HG02852 (cell line): ENCODE measurements around the gene WBP1L.

Experiments
- ATAC-seq: cut with Tn5 transposase; IDR thresholded peaks from one replicate; pipeline ENCODE4 v1.9.1; 2021; ENCODE audit warnings: mild to moderate bottlenecking, moderate library complexity; ENCODE audit not compliant: unreplicated experiment

WBP1L gene

DNA sequence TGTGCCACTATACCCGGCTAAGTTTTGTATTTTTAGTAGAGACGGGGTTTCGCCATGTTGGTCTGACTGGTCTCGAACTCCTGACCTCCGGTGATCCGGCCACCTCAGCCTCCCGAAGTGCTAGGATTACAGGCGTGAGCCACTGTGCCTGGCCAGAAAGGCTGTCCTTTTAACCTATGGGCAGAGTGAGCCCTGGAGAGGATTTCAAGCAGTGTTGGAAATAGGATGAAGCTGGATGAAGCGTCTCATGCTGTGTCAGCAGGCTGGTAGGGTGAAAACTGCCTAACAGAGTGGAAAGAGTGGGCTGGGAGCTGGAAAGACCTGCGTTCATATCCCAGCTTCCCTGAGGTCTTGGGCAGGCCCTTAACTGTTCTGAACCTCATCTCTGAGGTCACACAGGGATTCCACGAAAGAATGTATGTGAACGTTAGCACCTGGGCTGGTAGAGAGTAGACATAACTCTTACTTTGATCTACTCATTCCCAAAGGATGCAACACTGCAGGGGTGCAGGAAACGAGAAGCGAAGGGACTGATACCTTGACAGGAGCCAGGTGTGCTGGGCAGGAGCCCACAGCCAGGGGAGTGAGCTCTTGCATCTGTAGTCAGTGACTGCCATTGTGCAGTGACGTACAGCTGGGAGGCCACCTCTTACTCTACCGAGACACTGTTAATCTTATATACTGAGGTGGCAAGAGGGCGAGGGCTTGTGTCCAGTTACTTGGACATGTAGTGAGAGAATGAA is 34.1 kb downstream of the WBP1L start:
- ATAC-seq, result no peak

DNA sequence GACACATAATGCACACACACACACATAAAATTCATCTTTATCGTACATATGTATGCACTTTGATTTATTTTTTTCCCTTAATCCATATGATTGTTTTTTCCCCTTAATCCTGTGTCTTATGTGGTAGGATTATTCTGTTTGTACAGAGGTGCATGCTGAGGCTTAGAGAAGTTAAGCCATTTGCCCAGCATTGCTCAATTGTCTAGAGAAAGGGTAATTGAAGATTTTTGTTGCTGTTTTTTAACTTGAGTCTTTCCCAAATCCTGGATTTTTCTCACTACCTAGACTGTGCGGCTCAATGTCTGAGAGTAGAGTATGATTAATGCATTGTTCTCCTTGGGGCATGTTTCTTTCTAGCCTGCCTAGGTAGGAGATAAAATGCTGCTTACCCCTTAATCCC is 35.0 kb downstream of the WBP1L start:
- no peak for ATAC-seq

DNA sequence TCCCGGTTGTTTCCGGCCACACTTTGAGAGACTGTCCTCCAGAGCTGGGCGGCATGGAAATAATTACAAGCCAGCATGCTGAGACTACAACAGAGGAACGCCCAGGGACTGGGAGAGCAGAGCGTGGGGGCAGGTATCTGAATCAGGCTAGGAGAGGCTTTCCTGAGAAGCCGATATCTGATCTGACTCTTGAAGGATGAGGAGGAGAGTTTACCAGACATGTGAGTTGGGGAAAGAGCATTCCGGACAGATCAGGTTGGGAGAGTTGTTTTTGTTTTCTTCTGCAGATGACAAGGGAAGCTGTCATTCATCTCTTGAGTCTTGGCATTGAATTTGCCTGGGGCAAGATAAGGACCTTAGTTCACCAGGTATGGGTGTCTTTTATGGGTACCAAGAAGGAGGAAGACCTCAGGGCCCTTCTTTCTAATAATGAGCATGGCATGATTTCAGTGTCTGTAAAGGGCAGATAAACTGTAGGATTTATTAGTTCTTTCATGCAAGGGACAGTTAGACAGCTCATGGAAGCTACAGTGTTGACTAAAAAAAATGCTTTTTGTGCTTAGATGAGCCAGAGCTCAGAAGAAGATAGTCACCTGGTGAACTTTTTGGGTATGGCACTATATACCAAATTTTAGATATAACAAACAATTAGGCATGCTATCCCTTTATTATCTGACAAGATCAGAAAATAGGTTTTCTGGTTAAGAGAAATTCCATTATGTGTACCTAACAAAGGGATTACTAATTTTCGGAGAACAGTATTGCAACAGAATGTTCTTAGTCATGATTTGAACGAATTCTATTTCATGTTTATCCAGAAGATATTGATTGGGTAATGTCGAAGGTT is 36.2 kb downstream of the WBP1L start:
- ATAC-seq, result no peak

DNA sequence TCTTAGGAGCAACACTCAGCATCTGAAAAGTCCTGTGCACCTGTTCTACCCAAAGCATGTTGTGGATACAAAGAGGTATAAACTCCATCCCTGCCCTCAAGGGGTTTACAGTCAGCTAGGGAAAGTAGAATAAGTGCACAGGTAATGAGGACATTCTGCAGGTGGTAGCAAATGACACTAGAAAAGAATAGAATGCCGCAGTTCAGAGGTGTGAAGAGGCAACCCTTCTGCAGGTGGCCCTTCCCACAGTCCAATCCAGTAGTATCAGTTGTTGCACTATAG is 36.7 kb downstream of the WBP1L start:
- ATAC-seq, result no peak

DNA sequence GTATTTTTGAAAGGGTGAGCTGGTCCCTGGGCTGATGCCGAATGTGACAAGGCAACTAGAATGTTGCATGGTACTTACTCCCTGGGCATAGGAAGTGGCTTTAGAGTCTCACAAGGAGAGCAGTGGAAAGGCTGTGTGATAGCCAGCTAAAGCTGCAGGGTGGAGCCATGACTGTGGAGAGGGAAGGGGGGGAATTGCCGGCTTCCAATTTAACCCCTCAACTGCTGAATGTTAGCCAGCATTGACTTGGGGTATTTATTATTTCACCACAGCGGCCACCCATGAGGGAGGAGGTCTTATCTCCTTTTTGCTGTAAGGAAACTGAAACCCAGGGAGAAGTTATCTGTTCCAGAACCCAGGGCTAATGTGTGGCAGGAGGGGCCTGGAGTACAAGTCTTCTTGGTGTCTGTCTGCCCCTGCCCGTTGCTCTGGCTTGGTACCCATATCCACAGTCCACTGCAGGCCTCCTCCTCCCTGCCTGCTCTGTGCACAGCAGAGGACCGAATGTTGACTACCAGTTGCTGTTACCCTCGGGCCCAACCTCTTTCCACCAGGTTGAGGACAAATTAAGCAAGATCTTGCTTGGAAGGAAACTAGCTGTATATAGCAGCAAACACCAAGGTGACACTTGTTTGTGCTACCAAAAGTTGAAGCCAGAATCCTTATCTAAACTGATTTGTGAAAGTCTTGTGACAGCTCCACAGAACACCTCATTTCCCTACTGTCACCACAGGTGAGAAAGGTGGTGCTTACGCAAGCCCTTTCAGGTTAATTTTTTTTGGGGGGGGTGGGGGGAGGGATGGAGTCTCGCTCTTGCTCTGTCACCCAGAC is 37.6 kb downstream of the WBP1L start:
- no peak for ATAC-seq

DNA sequence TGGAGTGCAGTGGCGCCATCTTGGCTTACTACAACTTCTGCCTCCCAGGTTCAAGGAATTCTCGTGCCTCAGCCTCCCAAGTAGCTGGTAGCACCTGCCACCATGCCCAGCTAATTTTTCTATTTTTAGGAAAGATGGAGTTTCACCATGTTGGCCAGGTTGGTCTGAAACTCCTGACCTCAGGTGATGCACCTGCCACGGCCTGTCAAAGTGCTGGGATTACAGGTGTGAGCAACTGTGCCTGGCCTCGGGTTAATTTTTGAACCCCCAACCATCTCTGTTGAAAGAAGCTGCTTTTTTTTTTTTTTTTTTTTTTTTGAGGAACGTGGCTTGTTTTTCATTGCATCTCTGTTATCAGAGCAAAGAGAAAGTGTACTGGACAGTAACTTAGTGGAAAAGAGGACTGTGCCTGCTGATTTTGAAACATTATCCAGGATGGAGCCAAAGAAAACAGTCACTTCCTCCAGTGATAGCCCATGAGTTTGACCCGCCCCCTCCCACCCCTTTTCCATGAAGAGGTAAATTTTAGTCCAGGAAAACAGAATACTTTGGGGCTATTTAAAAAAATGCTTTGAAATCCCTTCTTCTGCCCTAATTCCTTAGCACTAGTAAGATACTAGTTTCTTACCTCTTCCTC is 38.3 kb downstream of the WBP1L start:
- no peak for ATAC-seq

DNA sequence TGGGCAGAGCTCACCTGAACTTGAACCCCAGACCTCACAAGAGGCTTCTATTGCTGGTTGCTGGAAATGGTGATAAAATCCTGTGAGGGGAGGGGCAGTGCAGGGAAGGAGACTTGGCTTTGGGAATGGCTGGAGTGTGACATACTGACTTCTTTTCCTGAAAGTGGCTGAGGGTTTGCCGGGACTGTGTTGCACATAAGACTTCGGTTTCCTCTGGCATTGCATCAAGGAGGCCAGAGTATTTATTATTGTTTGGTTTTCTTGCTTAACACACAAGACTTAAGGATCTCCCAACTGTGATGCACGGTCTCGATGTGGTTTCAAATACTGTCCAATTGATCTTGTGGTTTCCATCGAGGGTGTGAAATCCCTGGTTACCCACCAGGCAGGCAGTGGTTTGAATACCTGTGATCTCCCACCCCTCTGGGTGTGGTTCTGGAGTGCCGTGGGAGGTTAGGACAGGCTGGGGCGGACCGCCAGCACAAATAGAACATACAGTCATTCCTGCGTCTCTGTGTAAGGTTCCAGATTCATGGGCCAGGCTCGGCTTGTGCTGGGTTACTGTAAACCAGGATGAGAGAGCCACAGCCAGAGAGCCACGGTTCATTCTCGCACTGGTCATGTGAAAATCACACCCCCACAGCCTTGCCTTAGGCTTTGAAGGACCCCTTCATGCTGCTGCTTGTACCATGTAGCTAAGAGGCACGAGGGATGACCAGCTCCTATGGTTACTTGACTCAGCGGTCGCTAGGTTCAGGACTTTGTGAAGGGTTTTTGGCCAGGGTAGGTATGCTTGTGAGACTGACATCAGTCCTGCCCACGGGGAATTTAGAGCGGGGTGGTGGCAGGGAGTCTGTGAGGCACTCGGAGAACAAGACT is 39.2 kb downstream of the WBP1L start:
- no peak for ATAC-seq

DNA sequence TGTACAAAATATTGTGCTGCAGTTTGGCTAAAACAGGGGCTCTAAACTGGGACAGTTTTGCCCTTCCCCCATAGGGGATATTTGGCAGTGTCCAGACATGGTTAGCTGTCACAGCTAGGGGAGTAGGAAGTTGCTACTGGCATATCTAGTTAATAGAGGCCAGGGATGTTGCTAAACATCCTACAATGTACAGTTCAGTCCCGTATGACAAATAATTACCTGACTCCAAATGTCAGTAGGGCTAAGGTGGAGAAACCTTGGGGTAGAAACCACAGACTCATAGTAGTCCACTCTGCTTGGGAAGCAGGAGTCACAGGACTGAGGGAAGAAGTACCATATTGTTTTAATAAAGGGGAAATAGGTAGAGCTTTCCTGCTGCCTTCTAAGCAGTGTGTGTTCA is 39.8 kb downstream of the WBP1L start:
- no peak for ATAC-seq

DNA sequence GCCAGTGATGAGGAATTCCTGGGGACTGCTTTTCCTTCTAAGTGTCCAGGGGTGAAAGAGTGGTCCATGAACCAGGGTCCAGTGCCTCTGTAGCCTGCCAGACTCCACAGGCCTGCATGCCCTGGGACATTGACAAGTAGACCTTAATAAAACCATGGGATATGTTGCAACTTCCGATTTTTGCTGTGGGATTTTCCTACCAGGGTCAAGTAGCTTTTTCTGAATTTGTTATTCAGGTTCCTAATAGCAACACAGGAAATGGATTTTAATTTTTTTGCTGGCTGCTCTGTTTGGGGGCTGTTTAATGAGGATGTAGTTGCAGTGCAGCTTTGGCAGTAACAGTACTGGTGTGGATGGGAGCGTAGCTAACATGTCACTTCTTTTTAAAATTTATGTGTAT is 42.1 kb downstream of the WBP1L start:
- ATAC-seq, result no peak

DNA sequence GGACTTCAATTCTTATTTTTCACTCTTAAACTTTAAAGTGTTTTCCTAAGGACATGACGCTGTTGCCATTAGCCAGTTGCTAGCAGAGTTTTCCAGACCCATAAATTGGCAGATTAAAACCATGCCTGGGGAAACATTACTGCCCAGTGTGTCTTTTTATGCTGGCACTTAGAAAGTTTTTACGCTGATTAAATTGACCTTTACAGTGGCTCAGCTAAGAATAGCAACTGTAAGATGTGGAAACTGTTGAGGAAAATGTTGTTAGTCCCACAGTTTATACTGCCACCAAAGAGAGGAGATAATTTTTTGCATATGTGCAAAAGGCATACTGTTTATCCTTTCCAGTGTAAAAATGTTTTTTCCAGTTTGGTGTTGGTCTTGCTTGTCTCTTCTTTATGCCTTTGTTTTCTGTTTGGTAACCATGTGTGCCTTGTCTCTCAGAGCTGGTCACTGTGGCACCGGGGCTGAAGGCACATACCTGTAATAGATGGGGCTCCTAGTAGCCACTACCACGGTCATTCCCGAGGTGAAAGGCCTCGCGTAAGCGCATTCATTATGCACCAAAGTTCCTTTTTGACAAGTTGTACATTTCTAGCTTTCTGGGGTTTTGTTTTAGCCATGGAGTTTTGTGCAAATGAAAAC is 48.1 kb downstream of the WBP1L start:
- ATAC-seq, result no peak

DNA sequence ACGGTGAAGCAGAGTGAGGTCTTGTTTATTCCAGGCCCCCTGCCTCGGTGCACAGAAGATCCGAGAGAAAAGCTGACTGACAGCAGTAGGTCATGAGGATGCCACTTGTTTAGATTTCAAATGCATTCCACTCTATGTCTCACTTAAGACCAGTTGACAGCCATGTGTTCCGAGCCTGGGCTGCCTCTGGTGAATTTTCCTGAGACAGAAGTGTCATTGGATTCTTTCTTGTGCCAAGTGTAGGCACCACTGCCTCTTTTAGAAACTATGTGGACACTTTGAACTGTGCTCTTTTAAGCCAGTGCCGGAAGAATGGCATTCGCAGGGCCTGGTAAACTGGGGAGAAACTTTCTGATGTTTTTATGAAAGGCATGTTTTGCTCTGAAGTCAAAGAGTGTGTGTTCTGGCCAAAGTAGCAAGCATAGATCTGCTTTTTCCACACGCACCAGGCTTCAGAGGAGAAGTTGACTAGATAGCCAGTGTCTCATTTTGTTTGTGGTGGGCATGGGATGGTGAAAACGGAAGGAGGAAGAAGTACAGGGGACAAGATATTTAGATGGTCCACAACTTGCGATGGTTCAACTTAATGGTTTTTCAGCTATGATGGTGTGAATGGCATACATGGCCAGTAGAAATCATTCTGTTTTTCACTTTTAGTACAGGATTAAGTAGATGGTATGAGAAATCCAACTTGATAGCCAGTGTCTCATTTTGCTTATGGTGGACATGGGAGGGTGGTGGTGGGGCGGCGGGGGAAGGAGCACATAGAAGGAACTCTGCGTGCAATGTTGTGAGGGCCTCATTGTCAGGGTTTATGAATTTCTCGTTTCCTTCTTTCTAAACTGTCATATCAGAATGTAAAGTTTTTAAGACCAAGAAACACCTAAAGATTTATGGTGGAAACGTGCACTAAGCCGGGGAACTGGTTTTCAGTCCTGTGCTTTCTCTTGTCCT is 52.0 kb downstream of the WBP1L start:
- peak; percentile 29 for ATAC-seq

DNA sequence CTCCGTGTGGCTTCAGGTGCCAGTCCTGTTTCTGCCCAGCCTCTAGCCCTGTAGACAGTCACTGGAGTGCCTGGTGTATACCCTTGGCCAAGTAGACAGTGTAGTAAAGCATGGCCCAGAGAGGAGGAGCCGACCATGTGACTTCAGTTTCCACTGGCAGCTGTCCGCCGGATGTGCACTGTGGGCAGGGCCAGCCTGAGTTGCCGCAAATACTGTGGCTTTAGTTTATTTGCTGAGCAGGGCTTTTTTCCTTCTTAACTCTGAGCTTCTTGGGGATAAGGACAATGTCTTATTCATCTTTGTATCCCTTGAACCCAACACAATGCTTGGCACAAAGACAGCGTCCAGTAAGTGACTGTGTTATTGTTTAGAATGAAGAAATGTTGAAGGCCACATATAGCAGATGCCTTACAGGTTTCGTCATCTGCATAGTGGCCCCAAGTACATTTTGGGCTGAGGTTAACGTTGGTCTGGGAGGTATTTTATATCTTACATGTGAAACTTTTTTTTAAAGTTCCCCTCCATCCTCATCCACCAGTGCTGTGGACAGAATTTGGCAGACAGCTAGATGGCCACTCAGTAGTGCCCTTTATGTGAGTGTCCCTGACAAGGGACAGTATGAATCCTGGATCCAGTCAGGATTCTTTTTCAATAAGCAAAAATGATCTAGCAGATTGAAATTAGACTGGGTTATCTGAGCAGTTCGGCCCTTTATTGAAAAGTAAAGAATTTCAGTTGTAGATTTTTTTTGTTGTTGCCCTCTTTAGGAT is 52.8 kb downstream of the WBP1L start:
- ATAC-seq, result peak; percentile 93

DNA sequence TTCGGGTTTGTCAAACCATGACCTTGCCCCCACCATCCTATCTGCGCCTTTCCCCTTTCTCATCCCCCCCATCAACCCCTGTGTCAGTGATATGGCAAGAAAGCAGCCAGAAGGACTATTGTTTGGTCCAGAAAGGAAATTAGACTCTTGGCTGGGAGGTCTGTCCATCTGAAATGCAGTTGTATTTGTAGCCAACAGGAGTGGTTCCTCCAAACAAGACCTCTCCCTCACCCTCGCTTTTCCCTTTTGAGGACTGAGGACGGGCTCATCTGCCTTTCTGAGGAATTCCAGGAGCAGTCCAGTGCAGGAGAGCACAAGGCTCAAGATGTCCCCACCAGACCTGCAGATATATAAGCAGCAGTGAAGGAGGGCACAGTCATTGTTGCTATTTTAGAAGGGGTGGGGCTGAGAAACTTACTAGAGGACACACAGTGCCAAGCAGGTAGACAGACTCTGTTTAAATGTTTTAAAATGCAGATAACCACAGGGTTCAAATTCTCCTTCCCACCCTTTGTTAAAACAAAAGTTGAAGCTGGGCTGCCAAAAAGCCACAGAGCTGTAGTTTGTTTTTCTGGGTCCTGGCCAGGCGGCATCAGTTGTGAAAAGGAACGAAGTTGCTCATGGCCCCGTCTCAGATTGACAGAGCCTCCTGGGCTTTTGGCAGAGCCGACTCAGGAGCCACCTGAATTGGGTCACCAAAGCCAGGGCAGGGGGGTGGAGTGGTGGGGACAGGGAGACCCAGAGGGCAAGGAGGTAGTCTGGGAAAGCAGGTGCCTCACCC is 56.1 kb downstream of the WBP1L start:
- no peak for ATAC-seq

DNA sequence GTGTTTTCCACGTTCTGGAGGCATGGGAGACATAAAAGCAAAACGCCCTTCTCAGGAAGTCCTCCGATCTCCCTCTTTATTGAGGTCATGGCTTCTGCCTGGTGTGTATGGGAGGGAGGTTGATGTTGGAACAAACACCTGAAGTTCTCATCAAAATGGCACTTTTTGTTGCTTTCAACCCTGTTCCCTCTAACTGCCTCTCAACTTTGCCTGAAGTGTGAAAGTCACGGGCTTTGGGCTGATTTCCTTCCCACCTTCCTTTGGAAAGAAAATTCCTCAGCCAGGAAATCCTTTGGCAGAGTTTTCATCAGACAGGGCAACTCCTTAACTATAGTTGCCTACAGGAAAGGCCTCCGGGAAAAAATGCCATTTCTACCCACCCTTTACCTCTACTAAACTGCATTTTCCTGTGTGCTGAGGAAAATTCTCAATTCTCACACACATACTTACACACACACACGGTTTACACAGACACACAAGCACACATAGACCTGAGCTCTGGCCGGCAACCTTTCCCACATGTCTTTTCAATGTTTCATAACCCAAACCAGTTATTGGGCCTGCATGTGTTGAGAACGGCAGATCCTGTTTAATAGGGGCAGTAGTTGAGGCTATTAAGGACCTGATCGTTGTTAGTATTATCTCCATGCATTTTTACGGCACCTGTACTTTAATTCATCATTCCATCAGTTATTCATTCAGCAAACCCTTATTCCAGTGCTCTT is 57.0 kb downstream of the WBP1L start:
- ATAC-seq, result no peak

DNA sequence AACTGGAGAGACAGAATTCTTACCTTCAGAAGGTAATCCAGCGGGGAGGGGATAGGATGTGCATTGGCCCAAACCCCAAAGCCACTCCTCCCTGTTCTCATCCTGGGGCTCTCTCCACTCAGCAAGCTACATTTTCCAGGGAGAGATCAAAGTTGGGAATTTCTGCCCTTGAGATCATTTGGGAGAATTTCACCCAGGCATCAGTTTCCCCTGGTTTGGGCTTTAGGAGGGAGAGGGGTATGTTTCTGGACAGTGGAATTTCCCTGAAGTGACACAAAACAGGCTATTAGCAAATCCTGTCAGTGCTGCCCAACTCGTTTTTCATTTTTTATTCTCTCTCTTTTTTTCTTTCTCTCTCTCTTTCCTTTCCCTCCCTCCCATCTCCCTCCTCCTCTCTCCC is 57.7 kb downstream of the WBP1L start:
- ATAC-seq, result no peak

DNA sequence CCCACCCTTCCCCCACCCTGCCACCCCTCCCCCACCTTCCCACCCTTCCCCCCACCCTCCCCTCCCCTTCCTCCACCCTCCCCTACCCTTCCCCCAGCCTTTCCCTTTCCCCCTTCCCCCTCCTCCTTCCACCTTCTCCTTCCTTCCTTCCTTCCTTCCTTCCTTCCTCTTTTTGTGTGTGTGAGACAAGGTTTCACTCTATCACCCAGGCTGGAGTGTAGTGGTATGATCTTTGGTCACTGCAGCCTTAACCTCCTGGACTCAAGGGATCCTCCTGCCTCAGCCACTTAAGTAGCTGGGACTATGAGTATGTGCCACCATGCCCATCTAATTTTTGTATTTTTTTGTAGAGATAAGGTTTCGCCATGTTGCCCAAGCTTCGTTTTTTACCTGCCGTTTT is 58.2 kb downstream of the WBP1L start:
- no peak for ATAC-seq
